HFFc6 (cell line): ENCODE measurements around the gene POLR2I. TPM values are rescaled to one million over a fixed set of nuclear protein-coding genes. Genes with fewer than 3 reads are reported as not detected.

Experiments used
- DNase-seq: peaks from one replicate; pipeline ENCODE4 v3.0.0-alpha.2; 2018
- H3K27ac Mint-ChIP-seq: 2 replicates; pipeline ENCODE4 v1.8.0; 2020; ENCODE audit warnings: mild to moderate bottlenecking, mixed read lengths
- H3K27me3 Mint-ChIP-seq: 2 replicates; pipeline ENCODE4 v1.8.0; 2021; ENCODE audit warnings: mild to moderate bottlenecking, moderate library complexity, mixed read lengths; ENCODE audit not compliant: insufficient read depth
- H3K36me3 Mint-ChIP-seq: 2 replicates; pipeline ENCODE4 v1.8.0; 2021; ENCODE audit warnings: low read depth, mixed read lengths
- H3K4me1 Mint-ChIP-seq: 2 replicates; pipeline ENCODE4 v1.8.0; 2020; ENCODE audit warnings: low read depth, mixed read lengths
- H3K4me3 Mint-ChIP-seq: 2 replicates; pipeline ENCODE4 v1.8.0; 2020; ENCODE audit warnings: mild to moderate bottlenecking, moderate library complexity, mixed read lengths
- H3K9me3 Mint-ChIP-seq: 2 replicates; pipeline ENCODE4 v1.8.0; 2020; ENCODE audit warnings: mild to moderate bottlenecking, mixed read lengths
- CTCF ChIP-seq: fragments of 200-600 bp; sonication (generic); IDR thresholded peaks from 2 replicates; pipeline ENCODE4 v1.5.0; 2021; ENCODE audit warnings: antibody characterized with exemption, mild to moderate bottlenecking
- total RNA-seq, 6 experiments: library from RNA; stranded (reverse); fragmentation: NEBNext Ultra II Directional; extraction: Animal tissue kit (Norgen Biotek cat#: 25700); gene quantifications; 2 replicates in 1 of 6; 3 replicates in 5 of 6; pipeline ENCODE4 v1.2.3, GENCODE V29; 2021

Gene POLR2I
- total RNA-seq, 6 experiments from 2014 or later = 64.1 to 75.1 (median 69.2) TPM

GRCh38 chr19:36093146-36093662, 21.5 kb downstream of the POLR2I start:
- H3K9me3 Mint-ChIP-seq = no peaks in the 10 kb centered on the region
- no peaks in the 10 kb centered on the region for H3K4me1 Mint-ChIP-seq
- no peak for DNase-seq
- no peak overlapping the region for H3K27ac Mint-ChIP-seq
- no peaks in the 10 kb centered on the region; the same call in none of the 2 replicates for H3K27me3 Mint-ChIP-seq
- H3K36me3 Mint-ChIP-seq = peaks cover 28% of the 10 kb centered on the region
- H3K4me3 Mint-ChIP-seq = no peak overlapping the region
- no peak for TF ChIP-seq CTCF

GRCh38 chr19:36092566-36092965, 22.1 kb downstream of the POLR2I start:
- no peaks in the 10 kb centered on the region for H3K9me3 Mint-ChIP-seq
- H3K27me3 Mint-ChIP-seq = no peaks in the 10 kb centered on the region; the same call in none of the 2 replicates
- H3K4me3 Mint-ChIP-seq = no peak overlapping the region
- H3K36me3 Mint-ChIP-seq = peaks cover 28% of the 10 kb centered on the region
- no peaks in the 10 kb centered on the region for H3K4me1 Mint-ChIP-seq
- H3K27ac Mint-ChIP-seq = no peak overlapping the region
- no peak for DNase-seq
- TF ChIP-seq CTCF = no peak

GRCh38 chr19:36090910-36091695, 23.6 kb downstream of the POLR2I start:
- Mint-ChIP-seq H3K4me1 (no peaks in the 10 kb centered on the region), H3K36me3 (peaks cover 20% of the 10 kb centered on the region), H3K4me3 (no peak overlapping the region), H3K27ac (no peak overlapping the region), H3K27me3 (no peaks in the 10 kb centered on the region; the same call in none of the 2 replicates), H3K9me3 (no peaks in the 10 kb centered on the region)
- DNase-seq = no peak
- TF ChIP-seq CTCF = no peak

- Mint-ChIP-seq H3K9me3 (no peaks in the 10 kb centered on the region), H3K36me3 (peaks cover 27% of the 10 kb centered on the region), H3K4me3 (no peak overlapping the region), H3K4me1 (no peaks in the 10 kb centered on the region), H3K27me3 (no peaks in the 10 kb centered on the region; the same call in none of the 2 replicates), H3K27ac (no peak overlapping the region)
- DNase-seq = no peak
- TF ChIP-seq CTCF = no peak
Measured at GRCh38 chr19:36089847-36090246, 24.8 kb downstream of the POLR2I start.

- Mint-ChIP-seq H3K27me3 (no peaks in the 10 kb centered on the region; the same call in none of the 2 replicates), H3K9me3 (no peaks in the 10 kb centered on the region), H3K4me1 (no peaks in the 10 kb centered on the region), H3K27ac (no peak overlapping the region), H3K4me3 (no peak overlapping the region), H3K36me3 (peaks cover 43% of the 10 kb centered on the region)
- DNase-seq = no peak
- TF ChIP-seq CTCF = no peak
Measured at GRCh38 chr19:36086326-36086725, 28.3 kb downstream of the POLR2I start.
